ENCODE measurements around the gene HKDC1.

DNA sequence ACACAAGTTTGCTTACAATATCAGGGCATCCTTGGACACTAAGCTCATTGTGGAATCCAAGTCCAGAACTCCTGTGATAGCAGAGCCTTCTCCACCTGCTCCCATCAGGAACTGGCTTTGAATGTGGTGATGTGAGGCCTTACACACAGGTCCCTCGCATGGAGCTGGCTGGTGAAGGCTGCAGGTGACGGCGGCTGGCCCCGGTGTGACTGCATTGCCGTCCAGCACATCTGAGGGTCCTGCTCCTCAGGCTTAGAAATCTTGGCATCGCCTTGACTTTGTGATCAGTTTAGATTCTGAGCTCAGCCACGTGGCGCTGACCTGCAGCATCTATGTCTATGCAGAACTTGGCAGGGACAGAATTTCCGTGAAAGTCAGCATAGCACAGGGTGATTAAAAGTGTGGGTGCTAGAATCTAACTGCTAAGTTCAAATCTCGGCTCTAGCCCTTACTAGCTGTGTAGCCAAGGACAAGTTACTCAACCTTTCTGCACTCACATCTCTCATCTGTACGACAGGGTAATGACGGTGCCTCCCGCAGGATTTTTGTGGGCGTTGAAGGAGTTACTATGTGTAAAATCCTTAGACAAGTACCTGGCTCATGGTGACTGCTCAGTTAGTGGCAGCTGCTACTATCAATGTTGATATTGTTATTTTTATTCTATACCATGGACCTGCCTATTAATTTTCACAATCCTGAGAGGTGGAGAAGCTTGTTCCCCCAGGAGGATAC is 26.6 kb downstream of the HKDC1 start:
- TF ChIP-seq POLR2A (IDR thresholded peaks at IDR 0.05; ENCODE audit: low read length) (no peak), GATA1 (IDR thresholded peaks at IDR 0.05; ENCODE audit: low read depth, low read length) (no peak)
